ENCODE measurements around the gene U2SURP.

- TF ChIP-seq MYC (IDR thresholded peaks at IDR 0.05; ENCODE audit: low read depth, low read length) = no peak
- TF ChIP-seq, protein P1, sequence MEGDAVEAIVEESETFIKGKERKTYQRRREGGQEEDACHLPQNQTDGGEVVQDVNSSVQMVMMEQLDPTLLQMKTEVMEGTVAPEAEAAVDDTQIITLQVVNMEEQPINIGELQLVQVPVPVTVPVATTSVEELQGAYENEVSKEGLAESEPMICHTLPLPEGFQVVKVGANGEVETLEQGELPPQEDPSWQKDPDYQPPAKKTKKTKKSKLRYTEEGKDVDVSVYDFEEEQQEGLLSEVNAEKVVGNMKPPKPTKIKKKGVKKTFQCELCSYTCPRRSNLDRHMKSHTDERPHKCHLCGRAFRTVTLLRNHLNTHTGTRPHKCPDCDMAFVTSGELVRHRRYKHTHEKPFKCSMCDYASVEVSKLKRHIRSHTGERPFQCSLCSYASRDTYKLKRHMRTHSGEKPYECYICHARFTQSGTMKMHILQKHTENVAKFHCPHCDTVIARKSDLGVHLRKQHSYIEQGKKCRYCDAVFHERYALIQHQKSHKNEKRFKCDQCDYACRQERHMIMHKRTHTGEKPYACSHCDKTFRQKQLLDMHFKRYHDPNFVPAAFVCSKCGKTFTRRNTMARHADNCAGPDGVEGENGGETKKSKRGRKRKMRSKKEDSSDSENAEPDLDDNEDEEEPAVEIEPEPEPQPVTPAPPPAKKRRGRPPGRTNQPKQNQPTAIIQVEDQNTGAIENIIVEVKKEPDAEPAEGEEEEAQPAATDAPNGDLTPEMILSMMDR (IDR thresholded peaks at IDR 0.05; ENCODE audit: extremely low read depth in 1 of 2, insufficient read depth in 1 of 2, low read depth in 1 of 2, low read length in 2 of 2) = no peak
- TF ChIP-seq, protein P2, sequence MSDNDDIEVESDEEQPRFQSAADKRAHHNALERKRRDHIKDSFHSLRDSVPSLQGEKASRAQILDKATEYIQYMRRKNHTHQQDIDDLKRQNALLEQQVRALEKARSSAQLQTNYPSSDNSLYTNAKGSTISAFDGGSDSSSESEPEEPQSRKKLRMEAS (IDR thresholded peaks at IDR 0.05; ENCODE audit: insufficient read depth, insufficient read length) = no peak
- no peak for TF ChIP-seq POLR2AphosphoS5 (IDR thresholded peaks at IDR 0.05; ENCODE audit: insufficient read depth, low read depth, low read length)
Observed at GRCh38 chr3:143060906-143061305, 59.5 kb downstream of the U2SURP start.
